HG02610 (cell line): ENCODE measurements around the gene BRAP.
"Not testable (repeated sequence)": the region's sequence is repeated elsewhere in the genome, so short reads cannot be mapped to it uniquely, and the experiment has no call there.

Experiments
- ATAC-seq: cut with Tn5 transposase; IDR thresholded peaks from one replicate; pipeline ENCODE4 v1.9.1; 2021; ENCODE audit warnings: mild to moderate bottlenecking, moderate library complexity; ENCODE audit not compliant: unreplicated experiment

The BRAP gene

DNA sequence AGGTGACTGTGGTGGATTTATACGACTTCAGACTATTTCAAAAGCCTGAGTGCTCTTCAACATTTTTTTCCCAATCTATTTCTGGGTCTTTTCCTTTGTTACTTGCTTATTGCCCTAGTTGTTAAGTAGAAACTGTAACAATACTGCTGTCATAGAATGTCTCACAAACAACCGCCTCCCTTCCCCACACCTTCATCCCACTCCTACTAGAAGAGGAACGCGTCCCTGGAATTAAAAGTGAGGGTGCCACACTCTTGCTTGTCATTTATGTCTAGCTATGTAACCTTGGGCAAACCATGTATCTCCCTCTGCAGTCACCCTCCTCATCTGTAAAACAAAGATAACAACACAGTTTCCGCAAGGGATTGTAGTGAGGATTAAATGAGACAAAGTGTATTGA, 8.6 kb downstream of the BRAP start:
- ATAC-seq: no peak

DNA sequence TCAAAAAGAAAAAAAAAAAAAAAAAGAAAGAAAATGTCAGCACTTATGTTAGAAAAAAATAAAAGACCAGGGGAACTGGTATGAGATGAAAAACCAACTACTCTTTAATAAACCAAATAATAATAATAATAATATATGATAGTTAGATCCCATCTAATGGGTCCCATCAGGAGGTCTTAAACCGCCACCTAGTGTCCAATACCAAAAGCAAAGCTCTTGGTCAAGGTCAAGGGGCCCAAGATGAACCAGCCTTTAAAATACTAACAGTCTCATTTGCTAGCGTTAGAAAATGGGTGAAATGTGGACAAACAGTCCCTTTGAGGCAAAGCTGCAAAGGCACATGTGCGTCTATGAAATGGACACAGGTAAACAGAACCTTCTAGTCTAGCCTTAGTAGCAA, 12.3 kb downstream of the BRAP start:
- ATAC-seq: no peak

DNA sequence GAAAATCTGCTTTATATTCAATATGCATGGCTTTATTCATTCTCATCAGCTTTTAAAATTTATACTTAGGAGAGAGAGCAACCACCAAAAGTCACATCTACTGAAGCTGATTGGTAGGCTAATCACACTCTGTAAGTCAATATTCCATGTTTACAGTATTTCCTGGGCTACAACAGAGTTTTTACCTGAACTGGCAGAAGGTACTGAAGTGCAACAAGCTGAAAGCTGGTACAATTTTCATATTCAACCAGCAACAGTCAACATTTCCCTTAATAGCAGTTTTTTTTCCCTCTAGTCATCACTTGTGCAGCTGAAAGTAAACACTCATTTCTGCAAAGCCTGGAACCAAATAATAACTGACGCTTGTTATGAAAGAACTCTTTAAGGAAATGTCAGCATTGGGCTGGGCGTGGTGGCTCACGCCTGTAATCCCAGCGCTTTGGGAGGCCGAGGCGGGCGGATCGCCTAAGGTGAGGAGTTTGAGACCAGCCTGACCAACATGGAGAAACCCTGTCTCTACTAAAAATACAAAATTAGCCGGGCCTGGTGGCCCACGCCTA, 12.9 kb downstream of the BRAP start:
- ATAC-seq: no peak

DNA sequence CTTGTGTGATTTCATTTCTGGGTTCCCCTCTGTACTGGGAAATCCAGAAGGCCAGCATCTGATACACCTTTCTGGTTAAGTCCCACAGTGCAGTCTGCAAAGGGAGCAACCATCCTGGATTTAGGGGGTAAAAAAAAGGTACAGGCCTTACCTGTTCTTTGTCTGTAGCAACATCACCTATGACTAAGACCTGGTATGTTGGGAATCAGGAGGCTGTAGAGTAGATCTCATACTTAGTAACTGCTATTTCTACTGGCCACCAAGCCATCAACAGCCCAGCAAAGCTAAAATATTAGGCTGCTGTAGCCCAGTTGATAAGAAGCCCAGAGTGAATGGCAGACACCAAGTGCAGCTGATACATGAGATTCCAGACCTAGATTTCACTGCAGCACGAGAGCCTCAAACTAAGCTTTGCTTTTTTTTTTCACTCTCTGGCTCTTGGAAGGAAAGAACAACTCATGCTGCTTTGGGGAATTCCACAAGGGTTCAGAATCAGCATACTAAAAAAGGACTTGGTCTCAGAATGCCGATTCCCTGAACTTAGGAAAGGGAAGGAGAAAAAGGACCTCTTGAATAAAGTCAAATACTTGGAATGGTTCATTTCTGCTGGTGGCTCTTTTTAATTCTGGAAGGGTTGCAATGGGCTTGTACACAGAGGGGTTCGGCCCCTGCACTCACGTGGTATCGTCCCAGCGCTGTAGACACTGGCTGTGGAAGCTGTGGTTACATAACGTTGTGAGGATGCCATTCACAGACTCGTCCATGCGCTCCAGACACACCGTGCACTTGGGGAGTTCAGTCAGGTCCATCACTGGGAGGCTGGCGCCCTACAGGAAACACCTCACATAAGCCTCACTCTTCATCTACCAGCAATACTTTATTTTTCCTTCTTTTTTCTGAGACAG, 20.5 kb downstream of the BRAP start:
- no peak for ATAC-seq

DNA sequence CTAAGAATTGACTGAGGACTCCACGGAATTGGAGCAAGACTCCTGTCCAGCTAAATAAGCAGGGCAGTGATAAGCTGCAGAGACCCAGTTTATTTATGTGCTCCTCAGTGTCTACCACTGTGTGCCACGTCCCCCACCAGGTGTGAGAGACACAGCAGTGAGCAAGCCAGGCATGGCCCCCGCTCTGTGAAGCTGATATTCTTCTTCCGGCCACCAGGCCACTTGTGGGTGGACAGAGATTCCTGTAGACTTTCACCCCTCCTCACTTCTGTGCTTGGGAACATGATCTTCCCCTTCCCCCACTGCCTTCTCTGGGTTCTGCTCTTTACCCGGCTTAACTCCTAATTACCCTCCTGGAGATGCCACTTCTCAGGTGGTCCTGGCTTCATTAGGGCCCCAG, 21.3 kb downstream of the BRAP start:
- ATAC-seq: no peak

DNA sequence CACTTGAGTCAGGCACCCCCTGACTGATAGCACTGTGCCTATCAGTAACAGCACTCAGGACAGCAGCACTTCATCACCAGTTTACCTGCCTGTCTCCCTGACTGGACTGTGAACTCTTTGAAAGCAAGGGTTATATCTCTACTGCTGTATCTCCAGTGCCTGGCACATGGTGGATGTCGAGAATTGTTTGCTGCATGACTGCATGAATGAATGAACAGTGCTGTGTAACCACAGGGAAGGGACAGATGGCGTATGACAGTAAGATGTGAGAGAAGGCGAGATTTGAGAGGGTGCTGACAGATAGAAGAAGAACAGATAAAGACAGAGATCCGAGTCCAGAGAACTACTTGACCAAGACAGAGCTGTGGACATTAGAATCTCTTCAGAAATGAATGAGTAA, 29.7 kb downstream of the BRAP start:
- no peak for ATAC-seq

DNA sequence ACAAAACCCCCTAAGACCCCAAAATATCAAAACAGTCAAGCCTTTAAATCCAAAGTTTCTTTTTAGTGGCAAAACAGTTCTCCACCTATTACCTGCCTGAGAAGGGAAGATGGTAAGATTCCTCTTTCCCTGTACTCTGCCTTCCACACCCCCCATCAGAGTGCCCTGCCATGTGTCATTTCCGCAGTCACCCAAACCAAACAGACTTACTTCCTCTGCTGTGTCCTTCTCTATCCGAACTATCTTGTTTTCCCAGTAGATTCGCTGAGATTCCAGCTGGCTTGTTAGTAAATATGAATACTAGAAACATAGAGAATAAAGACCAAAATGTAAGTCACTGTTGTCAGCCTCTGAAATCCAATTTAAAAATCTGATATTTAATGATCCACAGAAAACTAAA, 30.4 kb downstream of the BRAP start:
- no peak for ATAC-seq

DNA sequence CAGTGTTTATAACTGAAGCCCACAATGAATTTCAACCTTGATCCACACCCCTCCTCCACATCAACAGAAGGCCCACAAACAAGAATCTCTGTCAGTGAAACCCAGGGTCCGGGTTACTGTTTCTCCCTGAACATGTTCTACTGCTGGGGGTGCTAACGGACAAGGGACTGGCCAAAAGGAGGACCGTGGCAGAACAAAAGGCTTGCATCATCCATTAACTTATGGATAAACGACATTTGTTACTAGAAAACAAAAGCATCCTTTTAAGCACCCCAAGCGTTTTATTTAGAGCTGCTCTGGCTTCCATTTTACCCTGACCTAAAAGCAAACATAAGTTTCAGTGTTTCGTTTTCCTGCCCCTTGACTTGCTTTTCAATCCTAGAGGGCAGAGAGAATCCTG, 32.2 kb downstream of the BRAP start:
- no peak for ATAC-seq

DNA sequence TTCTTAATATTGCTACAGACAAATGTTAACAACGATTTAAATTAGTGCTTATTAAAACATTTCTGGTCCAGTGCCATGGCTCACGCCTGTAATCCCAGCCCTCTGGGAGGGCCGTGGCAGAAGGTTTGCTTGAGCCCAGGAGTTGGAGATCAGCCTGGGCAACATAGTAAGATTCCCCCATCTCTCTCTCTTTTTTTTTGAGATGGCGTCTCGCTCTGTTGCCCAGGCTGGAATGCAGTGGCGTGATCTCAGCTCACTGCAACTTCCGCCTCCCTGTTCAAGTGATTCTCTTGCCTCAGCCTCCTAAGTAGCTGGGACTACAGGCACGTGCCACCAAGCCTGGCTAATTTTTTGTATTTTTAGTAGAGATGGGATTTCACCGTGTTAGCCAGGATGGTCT, 33.2 kb downstream of the BRAP start:
- ATAC-seq: not testable (repeated sequence)

DNA sequence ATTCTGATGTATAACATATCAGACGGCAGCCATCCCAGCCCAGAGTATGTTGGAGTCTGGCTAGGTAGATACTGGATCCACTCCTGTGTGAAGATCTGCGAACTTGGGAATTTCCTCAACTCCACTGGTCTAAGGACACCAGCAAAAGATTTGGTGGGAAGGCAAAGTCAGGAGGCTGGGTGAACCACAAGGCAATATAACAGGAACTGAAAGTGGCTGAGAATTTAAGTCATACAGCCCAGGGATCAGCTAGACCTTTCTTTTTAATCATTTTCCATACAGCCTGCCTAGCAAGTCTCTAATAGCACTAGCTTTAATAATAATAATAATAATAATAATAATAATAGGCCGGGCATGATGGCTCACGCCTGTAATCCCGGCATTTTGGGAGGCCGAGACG, 34.8 kb downstream of the BRAP start:
- ATAC-seq: no peak

DNA sequence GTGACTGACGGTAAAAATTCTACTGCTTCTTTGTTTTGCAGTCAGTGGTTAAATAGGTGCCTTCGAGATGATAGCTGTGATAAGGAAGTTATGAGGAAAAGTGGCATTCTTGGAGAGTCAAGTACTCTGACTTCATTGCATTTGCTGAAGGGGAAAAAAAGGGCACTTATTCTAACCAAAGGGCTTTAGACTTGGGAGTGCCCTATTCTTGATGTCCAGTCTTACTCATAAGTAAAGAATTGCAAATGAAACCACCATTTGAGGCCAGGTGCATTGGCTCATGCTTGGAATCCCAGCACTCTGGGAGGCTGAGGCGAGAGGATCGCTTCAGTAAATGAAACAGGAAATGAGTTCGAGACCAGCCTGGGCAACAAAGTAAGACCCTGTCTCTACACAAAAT, 40.3 kb downstream of the BRAP start:
- no peak for ATAC-seq

DNA sequence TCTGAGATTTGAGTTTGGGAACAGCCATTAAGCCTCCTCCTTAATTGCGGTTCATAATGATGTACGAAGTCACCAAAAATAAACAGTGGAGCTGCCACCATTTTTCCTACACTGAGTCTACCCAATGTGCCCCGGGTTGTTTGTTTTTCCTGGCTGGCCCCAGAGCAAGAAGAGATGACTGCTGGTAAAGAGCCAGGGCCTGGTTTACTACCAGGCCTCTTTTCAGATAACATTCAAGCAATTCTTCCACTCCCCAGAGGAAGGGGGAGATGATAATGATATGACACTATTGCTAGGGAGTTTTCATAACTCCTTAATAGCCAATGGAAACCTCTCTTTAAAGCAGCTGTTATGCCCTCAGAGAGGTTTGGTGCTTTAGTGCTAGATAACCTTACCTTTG, 42.3 kb downstream of the BRAP start:
- no peak for ATAC-seq

DNA sequence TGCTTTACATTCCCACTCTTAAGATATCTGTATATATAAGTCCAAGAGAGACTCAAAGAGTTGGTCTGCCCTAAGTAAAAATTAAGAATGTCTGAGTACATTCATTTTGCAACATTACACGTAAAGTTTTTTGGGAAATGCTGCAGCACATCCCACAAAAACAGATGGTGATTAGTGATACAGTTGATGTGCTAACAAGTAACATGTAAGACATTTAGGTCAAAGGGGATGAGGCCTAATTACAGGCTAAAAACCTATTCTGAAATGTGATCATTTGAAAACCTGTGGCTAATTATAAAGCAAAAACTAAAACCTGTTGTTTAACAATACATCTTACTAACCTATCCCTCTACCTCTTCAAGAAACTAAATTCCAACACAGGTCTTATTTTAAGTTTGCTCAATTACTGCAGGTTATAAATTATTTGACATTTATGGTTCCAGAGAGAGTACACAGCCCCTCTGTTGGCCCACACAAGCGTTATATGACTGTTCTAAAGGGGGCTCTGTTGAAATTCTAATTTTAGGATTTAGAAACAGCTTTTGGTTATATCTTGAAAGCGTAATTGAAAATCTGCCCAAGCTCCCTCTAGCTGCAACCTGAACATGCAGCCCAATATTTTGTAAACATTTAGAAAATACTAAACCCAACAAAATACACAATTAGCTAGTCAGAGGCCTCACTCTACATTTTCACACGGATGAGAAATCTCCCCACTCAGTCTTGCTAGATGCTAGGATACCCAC, 42.9 kb downstream of the BRAP start:
- no peak for ATAC-seq

DNA sequence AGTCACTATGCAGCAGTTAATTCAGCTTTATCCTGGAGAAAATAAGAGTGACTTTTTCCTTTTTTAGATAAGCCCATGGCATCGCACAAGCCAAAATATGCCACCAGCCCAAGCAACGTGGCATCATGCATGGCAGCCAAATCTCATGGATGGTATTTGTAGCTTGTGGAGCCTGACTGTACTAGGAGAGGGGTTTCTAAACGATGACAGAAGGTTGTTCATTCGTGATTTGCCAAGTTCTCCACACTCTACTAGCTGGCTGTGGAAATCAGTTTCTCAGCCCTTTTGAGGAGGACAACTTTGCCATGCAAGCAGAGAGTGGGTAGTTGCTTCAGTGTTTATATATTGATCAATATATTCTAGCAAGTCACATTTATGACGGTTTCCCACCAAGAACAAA, 45.2 kb downstream of the BRAP start:
- no peak for ATAC-seq

DNA sequence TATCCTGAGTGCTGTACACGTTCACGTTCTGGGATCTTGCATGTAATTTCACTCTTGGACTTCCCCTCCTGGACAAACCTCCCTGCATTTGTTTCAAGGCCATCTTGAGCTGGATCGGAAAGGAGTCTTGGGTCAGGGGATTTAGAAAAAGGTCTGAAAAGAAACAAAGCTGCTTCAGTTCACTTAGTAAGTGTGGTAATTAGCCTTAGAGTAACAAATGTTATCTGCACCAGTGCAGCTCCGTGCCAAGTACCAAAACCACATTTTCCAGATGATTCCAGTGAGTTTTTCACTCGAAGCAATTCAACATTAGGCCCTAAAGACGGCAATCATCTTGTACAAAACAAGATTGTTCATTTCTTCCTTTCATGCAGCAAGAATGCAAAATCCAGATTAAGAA, 47.2 kb downstream of the BRAP start:
- ATAC-seq: no peak

DNA sequence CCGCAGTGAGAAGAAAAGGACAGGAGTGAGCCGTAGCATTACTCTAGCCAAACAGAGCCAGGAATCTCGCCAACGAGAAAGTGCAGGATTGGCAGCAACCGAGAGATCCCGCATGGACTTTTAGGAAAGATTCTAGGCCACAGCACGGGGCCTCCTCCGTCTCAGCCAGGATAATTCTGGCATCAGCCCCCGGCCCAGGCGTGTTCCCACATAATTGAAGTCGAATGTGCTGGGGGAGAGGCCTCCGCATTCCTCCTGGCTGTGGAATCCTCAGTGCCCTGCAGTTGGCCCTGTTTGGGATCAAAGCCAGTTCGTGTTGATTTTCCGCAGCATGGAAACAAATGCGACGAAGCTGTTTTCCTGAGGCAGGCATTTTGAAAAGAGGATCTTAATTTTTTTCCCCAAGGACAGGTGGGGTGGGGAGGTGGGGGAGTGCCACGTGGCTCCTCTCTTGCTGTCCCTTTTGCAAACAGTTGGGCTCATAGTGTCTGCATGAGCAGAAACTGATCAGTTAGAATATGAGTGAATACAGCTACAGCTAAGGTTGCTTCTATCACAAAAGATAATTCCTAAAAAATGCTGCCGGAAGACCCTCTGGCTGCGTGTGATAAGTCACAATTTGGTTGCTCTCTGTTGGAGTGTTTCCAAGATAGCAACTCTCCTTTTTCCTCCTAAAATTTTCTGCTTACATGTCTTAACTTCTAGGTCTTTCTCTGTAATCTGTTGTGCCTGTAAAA, 49.4 kb downstream of the BRAP start:
- ATAC-seq: no peak

DNA sequence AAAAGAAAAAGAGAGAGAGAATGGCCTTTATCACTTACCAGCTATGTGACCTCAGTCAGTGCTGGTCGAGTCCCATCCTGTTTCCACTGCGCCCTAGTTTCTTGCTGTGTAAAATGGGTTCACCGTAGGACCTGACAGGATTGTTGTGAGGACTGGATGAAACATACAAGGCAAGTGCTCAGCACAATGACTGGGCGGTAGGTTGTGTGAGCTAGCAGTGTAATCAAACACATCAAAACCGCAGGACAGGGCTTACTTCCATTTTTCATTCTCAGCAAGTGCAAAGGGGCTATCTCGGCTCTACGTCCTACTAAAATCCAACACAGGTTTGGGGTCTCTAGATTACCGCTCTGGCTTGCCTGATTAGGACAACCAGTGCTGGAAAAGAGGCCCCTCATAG, 50.2 kb downstream of the BRAP start:
- no peak for ATAC-seq

DNA sequence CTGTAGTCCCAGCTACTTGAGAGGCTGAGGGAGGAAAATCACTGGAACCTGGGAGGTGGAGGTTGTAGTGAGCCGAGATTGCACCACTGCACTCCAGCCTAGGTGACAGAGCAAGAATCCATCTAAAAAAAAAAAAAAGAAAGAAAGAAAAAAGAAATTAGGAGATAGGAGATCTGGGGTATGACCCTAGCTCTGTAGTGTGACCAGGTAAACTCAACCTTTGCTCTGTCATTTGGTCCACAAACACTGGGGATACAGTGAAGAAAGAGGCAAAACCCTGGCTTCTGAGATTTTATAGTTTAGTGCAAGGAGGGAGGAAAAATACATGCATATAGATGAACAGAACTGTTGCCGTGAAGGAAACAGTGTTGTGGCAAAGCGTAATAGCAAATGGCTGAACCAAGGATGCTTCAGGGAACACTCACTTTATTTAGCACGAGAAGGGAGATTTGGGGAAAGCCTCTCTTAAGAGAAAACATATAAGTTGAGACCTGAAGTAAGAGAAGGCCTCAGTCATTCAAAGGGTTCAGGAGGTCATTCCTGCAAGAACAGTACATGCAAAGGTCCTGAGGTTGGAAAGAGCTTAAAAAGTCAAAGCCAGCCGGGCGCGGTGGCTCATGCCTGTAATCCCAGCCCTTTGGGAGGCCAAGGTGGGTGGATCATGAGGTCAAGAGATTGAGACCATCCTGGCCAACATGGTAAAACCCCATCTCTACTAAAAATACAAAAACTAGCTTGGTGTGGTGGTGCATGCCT, 57.1 kb downstream of the BRAP start:
- ATAC-seq: no peak

DNA sequence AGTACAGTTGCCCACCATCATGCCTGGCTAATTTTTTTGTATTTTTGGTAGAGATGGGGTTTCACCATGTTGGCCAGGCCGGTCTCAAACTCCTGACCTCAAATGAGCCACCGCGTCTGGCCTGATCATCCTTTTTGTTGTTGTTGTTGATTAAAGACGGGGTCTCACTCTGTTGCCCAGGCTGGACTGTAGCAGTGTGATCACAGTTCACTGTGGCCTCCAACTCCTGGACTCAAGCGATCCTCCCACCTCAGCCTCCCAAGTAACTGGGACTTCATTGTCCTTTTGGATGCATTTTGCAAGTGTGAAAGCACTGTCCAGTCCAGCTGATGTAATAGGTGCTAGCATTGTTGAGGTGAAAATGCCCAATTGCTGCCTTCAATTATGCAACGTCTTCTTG, 59.5 kb downstream of the BRAP start:
- ATAC-seq: no peak

DNA sequence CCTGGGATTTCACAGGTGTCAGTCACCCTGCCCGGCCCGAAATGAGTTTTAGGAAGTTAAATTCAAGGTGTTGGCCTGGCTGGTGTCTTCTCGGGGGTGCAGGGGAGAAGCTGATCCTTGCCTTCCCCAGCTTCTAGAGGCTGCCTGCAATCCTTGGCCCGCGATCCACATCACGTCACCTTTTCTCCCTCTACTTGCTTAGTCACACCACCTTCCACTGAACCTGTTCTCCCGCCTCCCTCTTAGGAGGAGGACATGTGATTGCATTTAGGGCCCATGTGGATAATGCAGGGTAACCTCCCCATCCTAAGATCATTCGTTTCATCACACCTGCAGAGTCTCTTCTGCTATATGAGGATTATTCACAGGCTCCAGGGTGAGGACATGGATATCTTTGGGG, 61.2 kb downstream of the BRAP start:
- no peak for ATAC-seq

DNA sequence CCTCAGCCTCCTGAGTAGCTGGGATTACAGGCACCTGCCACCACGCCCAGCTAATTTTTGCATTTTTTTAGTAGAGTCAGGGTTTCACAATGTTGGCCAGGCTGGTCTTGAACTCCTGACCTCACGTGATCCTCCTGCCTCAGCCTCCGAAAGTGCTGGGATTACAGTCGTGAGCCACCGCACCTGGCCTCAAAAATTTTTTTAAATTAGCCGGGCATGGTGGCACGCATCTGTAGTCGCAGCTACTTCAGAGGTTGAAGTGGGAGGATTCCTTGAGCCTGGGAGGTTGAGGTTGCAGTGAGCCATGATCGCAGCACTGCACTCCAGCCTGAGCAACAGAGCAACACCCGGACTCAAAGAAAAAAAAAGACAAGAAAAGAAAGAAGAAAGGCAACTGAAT, 67.9 kb downstream of the BRAP start:
- not testable (repeated sequence) for ATAC-seq
